ENCODE measurements around the gene SCFD2. TPM values are rescaled to one million over a fixed set of nuclear protein-coding genes. Genes with fewer than 3 reads are reported as not detected.
"Not testable (repeated sequence)": the region's sequence is repeated elsewhere in the genome, so short reads cannot be mapped to it uniquely, and the experiment has no call there.

The SCFD2 gene
- total RNA-seq, 1 experiment from 2014 or later: 18.3 TPM

DNA sequence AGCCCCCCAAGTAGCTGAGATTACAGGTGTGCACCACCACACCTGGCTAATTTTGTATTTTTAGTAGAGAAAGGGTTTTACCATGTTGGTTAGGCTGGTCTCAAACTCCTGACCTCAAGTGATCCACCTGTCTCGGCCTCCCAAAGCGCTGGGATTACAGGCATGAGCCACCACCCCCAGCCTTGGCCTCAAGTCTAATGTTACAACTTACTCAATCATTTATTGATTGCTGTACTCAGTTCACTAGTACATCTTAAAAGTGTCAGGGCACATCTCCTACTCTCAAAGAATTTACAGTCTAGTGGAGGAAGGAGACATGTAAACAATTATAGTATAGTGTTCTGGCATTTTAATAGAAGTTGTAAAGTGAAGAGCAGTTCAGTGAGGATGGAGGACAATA is 19.5 kb downstream of the SCFD2 start:
- not testable (repeated sequence) for DNase-seq (ENCODE audit: low read depth)

DNA sequence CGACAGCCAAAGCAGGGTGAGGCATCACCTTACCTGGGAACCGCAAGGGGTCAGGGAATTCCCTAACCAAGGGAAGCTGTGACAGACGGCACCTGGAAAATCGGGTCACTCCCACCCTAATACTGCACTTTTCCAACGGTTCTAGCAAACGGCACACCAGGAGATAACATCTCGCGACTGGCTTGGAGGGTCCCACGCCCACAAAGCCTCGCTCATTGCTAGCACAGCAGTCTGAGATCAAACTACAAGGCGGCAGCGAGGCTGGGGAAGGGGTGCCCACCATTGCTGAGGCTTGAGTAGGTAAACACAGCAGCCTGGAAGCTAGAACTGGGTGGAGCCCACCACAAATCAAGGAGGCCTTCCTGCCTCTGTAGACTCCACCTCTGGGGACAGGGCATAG is 25.7 kb downstream of the SCFD2 start:
- DNase-seq (ENCODE audit: low read depth): not testable (repeated sequence)

DNA sequence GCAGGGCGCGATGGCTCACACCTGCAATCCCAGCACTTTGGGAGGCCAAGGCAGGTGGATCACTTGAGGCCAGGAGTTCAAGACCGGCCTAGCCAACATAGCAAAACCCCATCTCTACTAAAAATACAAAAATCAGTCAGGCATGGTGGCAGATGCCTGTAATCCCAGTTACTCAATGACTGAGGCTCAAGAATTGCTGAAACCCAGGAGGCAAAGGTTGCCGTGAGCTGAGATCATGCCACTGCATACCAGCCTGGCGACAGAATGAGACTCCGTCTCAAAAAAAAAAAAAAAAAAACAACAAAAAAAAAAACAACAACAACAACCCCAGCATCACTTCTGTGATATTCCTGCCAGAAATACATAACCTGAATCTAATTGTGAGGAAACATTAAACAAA is 30.9 kb downstream of the SCFD2 start:
- DNase-seq (ENCODE audit: low read depth): not testable (repeated sequence)

DNA sequence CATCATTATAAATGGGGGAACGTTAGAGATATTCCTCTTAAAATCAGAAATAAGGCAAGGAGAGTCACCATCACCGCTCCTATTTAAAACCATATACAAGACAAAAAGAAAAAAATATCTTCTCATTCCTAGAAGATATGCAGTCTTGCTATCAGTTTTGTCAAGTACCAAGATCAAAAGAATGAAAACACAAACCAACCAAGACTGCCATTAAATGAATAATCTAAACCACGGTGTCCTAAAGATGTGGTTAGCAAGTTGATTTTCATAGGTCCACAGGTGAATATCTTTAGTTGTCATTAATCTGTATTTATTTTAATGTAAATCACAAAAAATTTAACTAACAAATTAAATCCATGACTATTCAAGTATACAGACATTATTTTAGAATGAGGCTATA is 39.3 kb downstream of the SCFD2 start:
- no peak for DNase-seq (ENCODE audit: low read depth)

DNA sequence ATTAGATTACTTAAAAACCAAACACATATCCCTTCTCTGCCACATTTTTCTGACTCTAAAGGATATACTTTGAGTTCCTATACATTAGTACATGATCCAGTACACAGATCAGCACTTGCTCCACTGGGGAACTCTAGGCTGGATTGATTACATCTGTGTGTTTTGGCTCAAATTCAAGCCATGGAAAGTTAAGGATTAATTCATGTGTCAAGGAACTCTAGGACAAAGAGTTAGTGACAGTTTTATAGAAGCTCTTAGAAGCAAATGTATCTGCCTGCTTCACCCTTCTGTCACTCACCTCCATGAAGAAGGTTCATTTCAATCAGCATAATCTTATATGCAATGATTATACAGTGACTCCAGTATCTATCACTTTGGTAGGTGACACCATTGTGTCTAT is 43.2 kb downstream of the SCFD2 start:
- no peak for DNase-seq (ENCODE audit: low read depth)

DNA sequence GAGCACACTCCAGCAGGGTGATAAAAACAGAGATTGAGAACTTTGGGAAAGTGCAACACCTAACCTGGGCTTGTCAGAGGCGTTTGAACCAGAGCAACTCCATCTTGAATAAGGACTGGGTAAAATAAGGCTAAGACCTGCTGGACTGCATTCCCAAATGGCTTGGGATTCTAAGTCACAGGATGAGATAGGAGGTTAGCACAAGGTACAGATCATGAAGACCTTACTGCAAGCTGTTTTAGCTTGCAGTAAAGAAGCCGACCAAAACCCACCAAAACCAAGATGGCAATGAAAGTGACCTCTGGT is 43.9 kb downstream of the SCFD2 start:
- DNase-seq (ENCODE audit: low read depth): no peak

DNA sequence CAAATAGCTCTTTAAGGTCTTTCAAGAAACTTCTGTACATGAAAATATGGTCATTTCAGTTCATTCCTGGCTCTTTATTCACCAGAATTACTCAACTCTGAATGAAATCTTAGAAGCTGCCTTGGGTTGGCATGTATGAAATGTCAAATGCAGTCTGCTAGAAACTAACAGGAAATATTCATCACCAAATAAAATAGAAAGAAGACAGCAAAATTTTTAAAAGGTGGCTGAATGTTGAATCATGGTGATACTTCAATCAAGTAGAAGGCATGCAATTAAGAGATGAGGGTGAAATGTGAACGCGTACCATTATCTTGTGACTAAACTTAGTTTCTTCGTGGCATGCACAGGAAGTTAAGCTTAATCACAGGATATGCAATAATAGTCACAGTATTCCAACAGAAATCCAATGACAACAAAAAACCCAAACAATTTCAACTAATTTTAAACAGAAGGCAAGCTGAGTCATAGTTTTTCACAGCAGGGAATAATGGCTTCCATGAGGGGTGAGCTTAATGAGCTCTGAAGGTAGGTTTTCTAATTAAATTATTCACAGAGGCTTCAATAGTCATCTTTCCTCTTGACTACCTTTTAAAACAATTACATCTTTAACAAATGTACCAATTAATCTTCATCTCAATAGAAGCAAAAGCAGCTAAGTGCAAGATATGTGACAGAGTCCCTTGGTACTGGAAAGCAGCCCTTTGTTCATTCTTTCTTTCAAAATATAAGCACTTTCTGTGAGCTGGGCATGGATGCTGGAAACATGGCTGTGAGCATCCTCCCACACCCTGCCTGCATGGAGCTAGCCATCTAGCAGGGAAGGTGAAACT is 44.5 kb downstream of the SCFD2 start:
- DNase-seq (ENCODE audit: low read depth): peak; percentile 87

DNA sequence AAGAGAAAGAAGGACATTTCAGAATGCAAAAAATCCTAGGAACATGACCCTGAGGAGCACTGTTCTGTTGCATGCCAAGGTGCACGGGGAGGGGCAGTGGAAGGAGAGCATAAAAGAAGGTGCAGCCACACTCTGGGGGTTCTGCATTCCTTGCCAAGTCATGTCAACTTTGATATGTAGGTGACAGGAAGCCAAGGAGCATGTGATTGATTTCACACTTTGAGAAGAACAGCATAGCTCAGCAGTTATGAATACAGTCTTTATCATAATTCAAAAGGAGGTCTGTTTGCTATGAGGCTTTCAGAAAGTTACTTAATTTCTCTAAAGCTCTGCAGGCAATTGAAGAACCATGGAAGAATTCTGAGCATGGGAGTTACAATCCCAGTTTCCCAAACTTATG is 50.6 kb downstream of the SCFD2 start:
- no peak for DNase-seq (ENCODE audit: low read depth)

DNA sequence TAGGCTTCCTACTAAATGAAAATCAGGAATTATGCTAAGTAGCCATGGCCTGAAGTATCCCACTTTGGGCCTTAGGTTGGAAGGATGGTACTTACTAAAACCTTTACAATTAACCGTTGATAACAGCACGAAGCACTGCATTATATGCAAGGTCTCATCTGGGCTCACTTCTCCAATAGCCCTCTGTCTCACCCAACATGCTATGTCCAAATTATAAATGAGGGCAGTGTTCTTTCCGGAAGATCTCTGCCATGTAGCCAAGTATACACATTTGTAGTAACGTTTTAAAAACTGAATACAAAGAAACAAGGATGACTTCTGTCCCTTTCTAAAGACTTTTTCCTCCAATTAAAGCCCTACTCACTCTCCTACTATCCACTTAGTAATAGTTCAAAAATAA is 51.6 kb downstream of the SCFD2 start:
- no peak for DNase-seq (ENCODE audit: low read depth)

DNA sequence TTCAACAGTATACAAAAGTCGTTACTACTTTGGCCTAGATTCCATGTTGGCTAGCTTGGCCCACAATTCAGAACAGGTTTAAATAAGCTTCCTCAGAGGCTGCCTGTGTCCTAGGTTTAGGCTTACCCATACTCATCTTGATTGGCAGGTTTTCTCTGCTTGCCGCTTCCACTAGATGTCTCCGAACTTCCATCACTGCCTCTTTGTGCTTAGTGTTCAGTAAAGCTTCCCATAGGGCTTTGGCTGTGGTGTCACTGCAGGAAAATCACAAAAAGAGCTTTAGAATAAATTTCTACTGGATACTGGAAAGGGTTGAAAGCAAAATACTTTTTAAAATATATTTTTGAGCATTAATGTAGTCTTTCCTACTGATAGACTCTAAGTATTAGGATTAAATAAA is 52.4 kb downstream of the SCFD2 start:
- peak; percentile 22 for DNase-seq (ENCODE audit: low read depth)

DNA sequence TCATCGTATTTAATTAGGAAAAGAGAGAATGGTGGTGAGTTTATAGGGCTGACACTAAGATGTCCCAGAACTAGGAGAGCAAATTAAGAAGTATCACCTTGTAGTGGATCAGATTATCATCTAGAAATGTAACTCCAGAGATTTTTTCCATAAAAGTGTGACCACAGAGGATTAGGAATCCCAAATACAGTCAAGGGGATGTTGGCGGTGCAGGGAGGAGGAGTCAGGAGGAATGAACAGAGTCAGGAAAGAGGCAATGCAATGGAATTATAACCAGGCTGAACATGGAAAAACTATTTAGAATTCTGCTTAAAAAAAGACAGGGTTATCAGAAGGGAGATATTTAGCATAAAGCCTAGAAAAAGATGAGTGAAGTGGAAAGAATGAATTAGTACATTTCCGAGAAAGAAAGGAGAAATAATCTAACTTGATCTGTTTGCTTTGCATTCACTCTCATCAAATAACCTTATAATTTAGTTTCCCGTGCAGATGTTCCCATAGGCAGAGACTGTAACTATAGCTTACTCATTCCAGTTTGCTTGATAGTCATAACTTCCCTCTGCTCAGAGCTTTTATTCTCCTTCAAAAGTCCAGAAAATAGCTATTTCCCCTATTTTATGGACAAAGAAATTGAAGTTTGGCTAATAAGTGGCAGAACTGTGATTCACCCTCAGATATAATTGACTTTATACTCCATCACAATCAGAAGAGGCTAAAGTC is 56.4 kb downstream of the SCFD2 start:
- no peak for DNase-seq (ENCODE audit: low read depth)

DNA sequence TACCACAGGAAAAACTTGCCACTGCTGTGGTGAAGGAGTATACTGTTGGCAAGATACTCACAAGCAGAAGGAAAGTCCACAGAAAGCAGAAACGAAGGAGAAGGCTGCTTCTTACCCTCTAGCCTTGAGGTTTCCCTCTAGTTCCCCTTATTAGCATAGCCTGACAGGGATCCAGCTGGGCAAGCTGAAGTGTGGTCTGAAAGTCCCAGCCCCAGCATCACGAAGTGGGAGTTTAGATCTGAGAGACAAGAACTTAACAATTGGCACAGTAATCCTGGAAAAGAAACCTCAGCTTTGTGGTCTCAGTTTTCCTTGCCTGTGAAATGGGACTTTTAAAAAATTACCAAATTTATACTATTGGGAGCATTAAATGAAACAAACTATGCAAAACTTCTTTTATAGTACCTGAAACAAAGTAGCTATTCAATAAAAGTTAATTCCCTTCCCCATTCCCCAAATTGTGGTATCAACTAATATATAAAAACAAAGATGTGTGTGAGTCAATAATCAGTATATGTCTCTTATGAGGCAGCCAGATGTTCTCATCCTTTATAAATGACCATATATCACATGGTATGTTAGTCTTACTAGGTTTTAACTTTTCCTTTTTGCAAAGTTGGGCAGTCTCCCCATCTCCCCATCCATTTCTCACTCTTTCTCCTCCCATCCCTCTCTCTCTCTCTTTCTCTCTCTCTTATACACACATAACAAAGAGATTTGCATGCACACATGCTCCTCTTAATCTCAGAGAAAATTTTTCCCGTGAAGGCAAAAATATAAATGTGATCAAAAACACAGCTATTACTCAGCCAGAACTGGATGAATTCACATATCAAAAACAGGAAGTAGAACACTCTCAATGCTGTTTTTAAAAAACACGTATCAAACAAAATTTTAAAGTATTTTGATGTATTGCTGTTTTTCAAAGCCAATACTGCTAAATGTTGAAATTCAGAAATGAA is 57.8 kb downstream of the SCFD2 start:
- DNase-seq (ENCODE audit: low read depth): no peak

DNA sequence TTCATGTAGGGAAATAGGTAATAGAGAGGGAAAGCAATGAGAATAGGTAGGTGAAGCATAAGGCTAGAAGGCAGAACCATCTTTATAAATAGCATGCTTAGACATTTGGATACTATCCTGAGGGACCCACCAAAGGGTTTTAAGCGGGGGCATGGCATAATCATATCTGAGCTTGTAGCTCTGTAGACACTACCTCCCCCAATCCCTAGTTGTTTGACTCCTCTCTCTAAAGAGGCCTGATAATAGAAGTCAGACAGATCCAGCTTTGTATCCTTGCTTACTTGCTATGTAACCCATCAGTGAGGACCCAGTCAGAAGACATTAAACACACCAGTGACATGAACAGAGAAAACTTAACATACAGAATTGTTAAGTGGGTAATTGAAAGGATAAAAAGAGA is 58.7 kb downstream of the SCFD2 start:
- no peak for DNase-seq (ENCODE audit: low read depth)

DNA sequence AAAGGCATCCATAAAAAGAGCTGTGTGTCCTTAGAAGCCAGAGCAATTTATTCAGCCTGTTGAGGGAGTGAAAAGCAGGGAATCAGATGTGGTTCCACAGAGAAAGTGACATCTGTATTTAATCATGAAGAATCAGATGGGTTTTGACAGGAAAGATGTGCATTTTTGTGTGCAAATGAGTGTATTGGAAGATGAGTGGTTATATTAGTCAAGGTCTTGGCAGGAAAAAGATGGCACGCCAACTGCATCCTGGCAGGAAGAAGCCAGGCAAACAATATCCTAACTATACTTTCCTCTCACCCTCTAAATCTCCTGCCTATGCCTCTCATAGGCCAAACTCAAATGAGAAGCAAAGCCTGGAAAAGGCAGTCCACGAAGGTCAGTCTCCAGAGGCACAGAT is 59.1 kb downstream of the SCFD2 start:
- peak; percentile 39 for DNase-seq (ENCODE audit: low read depth)

DNA sequence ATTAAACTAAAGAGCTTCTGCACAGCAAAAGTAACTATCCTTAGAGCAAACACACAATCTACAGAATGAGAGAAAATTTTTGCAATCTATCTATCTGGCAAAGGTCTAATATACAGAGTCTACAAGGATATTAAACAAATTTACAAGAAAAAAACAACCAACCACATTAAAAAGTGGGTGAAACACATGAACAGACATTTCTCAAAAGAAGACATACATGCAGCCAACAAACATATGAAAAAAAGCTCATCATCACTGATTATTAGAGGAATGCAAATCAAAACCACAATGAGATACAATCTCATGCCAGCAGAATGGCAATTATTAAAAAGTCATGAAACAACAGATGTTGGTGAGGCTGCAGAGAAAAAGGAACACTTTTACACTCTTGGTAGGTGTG is 73.7 kb downstream of the SCFD2 start:
- not testable (repeated sequence) for DNase-seq (ENCODE audit: low read depth)

DNA sequence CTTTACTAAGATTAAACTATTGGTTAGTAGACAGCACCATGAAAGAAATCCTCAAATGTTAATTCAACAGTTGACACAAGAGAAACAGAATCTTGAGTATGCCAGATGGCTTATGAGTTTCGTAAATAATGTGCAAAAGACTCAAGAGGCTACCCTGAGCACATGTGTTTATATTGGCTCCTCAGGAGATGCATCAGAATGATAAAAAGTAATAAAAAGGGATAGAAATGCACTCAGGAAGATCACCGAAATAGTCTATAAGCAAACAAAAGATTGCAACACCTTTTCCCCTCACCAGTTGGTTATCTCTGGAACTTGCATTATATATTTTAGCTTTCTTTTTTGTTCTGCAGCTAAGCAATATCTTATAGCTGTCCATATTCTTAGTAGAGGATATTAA is 84.4 kb downstream of the SCFD2 start:
- DNase-seq (ENCODE audit: low read depth): no peak

DNA sequence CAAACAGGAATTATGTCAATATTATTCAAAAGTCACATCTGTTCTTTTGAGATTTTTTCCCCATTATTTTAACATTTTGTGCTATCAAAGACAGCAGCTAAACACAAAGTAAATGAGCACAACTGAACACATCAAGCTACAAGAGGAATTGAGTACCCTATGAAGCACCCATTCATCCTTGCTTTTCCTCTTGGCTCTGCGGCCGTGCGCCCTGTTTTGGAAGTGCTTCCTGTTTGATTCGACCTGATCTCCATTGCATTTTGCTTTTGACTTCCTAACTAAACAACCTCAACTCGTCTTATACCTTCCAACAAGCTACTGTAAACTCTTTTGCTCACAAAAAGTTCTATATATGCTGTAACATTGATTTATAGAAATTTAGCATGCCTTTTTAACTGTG is 85.0 kb downstream of the SCFD2 start:
- DNase-seq (ENCODE audit: low read depth): no peak

DNA sequence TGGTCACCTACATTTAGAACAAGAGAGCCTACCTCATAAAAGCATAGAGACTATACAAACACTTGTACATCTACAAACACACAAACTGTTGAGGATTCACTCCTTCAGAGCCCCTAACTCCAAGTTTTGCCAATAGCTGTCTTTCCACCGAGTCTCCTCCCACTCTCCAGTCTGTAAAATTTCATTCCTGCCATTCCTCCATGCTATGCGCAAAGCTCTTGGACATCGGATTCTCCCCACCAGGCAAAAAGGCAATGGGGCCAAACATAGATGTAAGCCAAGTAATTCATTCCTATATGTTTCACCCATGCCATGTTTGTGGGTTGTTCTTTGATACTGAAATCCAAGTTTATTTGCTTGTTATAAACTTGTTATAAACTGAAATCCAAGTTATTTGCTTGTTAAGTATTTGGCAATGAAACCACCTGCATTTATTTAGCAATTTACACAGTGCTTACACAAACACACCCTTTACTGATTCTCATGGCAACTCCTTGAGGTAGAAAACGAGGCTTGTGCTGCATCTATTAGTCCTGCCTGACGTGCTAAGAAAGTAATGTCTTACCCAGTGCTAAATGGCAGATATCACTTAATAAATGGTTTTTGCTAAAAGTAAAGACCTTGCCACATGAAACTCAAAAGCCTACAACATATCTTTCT is 91.1 kb downstream of the SCFD2 start:
- no peak for DNase-seq (ENCODE audit: low read depth)

DNA sequence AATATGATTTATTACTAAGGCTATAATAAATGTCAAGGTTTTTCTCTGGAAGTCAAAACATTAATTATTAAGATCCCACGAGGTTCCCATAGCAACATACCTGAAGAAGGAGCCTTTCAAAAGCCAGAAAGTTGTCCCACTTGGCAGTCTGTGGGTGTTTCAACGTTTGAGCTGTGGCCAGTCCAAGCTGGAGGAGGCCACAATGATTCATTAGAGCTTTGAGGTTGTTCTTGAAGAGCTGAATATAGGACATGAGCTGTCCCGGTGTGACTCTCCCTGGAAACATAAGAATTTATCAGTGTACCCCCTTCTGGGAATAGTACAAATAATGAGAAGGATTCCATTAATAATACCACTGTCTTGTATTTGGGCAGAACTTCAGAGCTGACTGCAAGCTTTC is 92.1 kb downstream of the SCFD2 start:
- DNase-seq (ENCODE audit: low read depth): peak; percentile 61

DNA sequence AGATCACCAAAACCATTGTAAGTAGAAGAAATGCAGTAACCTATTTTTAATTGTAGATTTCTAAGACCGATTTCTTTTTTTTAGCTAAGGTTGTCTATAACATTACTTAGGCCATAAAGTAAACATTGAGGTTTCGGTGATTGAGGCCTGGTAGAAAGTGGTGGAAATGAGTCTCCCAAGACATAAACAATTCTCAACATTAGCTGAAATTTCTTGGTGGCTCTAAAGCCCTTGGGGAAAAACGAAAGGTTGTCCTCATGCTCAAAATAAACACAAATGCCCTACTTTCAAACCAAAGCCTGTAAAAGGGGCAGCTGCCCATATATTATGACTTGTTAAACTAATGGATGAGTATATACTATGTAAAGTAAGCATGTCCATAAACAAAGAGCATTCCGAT is 98.8 kb downstream of the SCFD2 start:
- DNase-seq (ENCODE audit: low read depth): peak; percentile 77

DNA sequence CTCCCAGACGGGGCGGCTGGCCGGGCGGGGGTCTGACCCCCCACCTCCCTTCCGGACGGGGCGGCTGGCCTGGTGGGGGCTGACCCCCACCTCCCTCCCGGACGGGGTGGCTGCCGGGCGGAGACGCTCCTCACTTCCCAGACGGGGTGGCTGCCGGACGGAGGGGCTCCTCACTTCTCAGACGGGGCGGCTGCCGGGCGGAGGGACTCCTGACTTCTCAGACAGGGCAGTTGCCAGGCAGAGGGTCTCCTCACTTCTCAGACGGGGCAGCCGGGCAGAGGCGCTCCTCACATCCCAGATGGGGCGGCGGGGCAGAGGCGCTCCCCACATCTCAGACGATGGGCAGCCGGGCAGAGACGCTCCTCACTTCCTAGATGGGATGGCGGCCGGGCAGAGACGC is 109.9 kb downstream of the SCFD2 start:
- DNase-seq (ENCODE audit: low read depth): not testable (repeated sequence)

DNA sequence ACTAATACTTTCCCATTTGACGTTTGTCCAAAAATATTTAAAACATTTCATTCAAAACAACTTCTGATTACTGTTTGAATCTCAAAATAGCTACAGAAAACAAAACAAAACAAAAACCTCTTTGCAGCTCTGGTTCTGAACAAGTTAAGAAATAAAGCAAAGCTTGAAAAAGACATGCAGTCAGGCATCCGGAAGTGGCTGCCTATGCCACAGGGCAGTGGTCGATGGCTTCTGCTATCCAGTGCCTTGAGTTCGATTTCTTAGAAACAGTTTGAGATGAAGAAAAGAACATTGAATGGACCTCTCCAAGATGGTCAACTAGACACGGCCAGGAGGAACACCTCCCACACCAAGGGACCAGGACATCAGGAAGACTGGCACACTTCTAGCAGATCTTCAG is 125.3 kb downstream of the SCFD2 start:
- DNase-seq (ENCODE audit: low read depth): no peak
